ENCODE data around the gene ARHGAP31.
"Not testable (repeated sequence)": the region's sequence is repeated elsewhere in the genome, so short reads cannot be mapped to it uniquely, and the experiment has no call there.

ARHGAP31 gene

DNA sequence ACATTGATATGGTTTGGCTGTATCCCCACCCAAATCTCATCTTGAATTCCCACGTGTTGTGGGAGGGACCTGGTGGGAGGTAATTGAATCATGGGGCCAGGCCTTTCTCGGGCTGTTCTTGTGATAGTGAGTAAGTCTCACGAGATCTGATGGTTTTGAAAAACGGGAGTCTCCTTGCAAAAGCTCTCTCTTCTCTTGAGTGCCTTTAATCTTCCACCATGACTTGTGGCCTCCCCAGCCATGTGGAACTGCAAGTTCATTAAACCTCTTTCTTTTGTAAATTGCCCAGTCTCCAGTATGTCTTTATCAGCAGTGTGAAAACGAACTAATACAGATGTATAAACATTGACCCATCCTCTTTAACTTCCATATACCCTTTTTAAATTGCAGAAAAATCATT lies 26.6 kb downstream of the ARHGAP31 start:
- not testable (repeated sequence) for DNase-seq

DNA sequence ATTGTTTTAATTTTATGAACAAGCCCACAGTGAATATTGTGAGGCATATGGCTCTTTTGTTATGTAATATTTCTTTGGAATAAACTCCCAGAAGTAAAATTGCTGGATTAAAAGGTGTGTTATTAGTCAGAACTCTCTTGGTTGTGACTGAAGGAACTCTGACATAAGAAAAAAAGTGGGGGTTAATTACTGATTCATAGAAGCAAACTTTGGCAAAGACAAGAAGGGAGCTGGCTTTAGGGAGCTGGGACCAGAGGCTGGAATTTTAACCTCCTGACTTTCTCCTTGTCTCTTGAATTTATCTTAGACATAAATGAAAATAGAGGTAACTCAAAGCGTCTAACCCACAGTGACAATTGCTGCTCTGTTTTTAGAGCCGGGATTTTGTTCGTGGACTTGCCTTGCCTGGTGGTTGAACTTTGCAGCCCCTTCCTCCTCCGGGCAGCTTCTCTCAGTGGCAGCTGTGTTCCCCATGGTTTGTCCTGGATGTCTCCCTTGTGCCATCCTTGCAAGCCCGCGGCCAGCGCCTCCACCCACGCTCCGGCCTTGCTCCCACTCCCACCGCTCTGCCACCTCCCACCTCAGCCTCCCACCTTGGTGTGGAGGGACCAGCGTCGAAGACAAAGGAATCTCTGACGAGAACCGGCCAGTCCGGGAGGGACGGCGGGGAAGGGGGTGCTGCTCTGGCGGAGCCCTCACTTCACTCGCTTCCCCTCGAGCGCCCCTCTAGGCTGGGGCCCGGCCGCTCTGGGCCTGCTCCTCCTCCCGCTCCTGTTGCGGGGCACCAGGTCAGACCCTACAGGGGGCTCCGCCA lies 28.0 kb downstream of the ARHGAP31 start:
- no peak for DNase-seq

DNA sequence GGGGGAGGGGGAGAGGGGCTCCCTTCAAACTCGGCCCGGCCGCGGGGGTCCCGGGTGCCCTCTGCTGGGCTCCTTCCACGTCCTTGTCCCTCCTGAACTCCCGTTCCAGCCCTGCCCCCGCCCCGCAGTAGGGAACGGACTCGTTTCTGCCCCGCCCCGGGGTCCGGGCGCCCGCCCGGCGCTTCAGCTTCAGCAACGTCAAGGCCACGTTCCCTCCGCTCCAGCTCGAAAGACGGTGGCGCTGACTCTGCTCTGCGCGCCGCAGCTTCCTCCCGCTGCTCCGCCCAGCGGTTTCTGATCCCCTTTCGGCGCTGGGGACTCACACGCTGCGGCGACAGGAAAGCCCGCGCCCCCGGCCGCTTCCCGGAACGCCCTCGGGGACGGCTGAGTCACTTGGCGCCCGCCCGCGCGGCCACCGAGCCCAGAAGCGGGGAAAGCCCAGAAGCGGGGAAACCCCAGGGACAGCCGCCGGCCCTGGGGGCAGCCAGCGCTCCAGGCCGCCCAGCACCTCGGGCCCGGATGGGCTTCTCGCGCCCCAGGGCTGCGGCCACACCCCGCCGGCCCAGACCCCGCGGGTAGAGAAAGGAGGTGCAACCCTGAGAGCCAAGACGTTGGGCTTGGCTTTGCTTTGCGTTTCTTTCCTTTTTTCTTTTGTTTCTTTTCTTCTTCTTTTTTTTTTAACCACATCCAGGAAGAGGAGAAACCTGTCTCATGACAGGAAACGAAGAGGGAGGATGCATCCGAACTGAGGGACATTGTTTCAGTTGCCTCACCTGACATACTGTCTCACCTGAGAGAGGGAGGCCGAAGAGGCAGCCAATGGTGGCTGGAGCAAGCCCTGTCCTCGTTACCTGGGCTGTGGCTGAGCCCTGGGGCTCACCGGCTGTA lies 28.9 kb downstream of the ARHGAP31 start:
- no peak for DNase-seq

DNA sequence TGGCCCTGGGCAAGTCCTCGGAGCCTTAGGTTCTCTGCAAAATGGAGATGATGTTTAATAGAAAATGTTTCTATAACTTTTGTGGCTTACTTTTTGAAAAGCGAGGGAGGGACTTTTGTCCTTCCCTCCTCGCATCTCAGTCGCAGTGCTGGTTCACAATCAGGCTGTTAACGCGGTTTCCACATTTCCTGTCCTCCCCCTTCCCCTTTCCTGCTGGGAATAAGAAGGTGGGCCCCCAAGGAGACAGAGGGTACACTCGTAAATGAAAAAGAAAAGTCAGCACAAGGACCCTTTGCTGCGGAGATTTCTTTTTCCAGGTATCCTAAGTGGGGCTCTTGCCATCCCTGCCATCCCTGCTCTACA lies 29.5 kb downstream of the ARHGAP31 start:
- DNase-seq: no peak

DNA sequence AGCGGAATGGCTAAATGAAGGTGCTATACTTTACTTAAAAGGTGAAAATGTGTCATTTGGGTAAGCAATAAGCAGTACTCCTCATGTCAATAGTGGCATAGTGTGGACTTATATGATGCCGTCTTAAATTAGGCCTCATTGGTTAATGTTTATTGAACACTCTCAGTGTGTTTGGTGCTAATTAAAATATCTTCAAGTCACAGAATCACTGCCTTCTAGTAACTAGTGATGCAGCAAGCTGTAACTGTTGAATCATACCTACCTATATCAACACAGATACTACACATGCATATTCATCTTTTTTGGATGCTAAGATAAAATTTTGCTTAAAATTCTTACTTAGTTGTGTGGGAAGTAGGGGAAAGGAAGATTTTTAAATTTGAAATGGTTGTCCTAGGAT lies 30.7 kb downstream of the ARHGAP31 start:
- no peak for DNase-seq

DNA sequence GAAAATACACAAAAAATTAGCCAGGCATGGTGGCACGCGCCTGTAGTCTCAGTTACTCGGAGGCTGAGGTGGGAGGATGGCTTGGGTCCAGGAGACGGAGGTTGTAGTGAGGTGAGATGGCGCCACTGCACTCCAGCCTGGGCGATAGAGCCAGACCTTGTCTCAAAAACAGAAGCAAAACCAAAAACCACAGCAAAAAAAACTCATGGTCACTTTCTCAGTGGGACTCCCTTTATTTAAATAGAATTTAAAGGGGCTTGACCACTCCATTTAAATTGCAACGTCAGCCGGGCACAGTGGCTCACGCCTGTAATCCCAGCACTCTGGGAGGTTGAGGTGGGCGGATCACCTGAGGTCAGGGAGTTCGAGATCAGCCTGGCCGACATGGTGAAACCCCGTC lies 32.8 kb downstream of the ARHGAP31 start:
- no peak for DNase-seq

DNA sequence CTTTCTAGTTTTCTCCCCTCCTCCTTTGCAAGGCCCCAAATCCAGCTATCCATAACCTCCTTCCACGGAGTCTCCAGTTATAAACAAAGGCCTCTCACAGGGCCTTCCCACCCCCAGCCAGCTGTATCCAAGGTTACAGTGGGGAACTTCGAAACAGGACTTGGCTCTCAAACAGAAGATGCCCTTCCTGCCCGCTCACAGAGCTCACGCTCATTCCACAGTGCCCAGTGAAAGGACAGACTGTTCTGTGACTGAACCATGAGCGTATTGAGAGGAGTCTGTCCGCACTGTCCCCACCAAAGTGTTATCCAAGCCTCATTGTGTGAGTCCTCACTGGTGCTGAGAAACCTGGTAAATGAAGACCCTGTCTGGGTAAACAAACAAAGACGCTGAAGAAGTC lies 35.4 kb downstream of the ARHGAP31 start:
- no peak for DNase-seq

DNA sequence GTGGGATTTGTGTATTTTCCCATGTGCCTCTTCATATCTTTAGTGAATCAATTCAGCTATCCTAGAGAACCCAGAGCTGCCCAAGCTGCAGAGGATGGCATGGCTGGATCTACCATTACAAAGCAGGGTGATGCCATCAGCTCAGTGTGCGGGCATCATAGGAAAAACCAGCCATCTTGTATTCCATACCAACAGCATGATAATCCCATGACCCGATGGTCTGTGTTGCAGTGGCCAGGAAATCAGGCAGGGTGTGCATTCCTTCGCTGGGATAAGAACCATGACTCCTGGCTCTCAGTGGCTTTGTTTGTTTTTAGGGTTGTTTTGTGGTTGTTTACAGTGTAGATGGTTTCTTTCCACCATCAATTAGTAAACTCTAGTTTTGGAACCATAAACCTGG lies 36.0 kb downstream of the ARHGAP31 start:
- no peak for DNase-seq

DNA sequence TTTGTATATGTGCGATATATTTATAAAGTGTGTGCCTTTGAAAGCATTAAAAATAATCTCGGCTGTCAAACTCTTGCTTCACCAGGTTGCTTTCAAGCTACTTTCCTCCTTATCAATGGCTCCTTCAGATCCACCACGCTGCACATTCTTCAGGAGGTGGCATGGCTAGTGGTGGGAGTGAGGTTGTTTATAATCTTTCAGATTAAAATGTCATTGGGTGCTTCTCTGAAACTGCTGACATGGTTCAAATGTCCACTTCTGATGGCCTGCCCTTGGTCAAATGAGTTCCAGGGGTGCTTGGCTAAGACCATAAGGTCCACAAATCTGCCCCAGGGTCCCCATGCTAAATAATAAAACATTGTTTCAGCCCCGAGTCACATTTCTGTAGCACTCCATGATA lies 36.7 kb downstream of the ARHGAP31 start:
- no peak for DNase-seq

DNA sequence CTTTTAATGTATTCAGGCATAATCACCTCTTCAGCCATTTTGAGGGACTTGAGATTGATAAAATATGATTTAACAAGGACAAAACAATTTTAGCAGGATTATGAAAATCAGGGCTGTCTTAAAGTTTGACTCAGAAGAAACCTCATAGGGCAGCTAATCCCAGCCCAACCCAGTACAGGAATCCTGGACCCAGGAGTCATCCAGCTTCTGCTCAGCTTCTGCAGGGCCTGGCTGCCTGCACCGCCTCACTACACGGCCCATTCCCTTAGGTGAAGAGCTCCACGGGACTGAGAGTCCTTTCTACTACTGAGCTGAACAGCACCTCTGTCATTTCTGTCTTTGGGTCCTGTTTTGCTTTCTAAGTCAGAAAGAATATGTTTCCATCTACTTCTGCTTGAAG lies 37.5 kb downstream of the ARHGAP31 start:
- DNase-seq: no peak

DNA sequence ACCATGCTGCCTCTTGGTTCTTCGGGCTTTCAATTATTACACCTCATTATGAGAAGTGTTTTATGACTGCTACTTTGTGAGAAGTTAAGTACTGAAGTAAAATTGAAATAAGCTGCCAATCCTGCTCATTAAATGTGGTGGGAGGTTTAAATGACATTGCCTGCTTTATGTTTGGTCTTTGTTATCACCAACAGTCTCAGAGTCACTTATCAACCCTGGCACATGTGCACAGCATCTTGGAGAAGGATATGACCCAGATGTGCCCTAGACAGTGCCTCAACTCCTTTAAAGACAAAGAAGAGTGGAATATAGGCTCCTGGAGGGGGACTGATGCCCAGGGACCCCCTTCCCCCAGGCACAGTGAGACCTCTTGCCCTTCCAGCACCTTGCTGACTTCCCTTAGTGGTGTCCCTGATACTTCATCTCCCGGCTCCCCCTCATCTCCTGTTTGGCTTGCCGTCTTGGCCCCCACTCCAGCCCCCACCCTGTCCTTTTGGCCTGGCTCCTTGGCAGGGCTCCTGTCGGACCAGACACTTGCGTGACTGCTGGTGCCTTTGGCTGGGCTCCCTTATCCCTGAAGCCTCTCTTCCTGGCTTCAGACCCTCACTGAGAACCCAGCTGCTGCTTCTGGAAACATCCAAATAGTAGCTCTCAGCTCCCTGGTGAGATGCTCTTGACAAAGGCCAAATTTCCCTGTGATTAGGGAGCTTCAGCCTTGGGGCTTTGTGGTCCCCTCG lies 39.8 kb downstream of the ARHGAP31 start:
- no peak for DNase-seq

DNA sequence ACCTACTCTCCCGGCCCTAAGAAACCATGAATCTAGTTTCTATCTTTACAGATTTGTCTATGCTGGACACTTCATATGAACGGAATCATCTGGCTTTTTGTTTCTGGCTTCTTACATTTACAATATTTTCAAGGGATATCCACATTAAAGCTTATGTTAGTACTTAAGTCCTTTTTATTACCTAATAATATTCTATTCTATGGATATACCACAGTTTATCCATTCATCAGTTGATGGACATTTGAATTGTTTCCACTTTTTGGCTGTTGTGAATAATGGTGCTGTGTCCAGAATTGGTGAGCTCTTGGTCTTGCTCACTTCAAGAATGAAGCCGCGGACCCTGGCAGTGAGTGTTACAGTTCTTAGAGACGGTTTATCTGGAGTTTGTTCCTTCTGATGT lies 42.6 kb downstream of the ARHGAP31 start:
- no peak for DNase-seq

DNA sequence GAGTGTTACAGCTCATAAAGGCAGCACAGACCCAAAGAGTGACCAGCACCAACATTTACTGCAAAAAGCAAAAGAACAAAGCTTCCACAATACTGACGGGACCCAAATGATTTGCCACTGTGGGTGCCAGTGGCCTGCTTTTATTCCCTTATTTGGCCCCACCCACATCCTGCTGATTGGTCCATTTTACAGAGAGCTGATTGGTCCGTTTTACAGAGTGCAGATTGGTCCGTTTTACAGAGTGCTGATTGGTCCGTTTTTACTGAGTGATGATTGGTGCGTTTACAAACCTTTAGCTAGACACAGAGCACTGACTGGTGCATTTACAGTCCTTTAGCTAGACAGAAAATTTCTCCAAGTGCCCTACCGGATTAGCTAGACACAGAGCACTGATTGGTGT lies 43.2 kb downstream of the ARHGAP31 start:
- DNase-seq: not testable (repeated sequence)

DNA sequence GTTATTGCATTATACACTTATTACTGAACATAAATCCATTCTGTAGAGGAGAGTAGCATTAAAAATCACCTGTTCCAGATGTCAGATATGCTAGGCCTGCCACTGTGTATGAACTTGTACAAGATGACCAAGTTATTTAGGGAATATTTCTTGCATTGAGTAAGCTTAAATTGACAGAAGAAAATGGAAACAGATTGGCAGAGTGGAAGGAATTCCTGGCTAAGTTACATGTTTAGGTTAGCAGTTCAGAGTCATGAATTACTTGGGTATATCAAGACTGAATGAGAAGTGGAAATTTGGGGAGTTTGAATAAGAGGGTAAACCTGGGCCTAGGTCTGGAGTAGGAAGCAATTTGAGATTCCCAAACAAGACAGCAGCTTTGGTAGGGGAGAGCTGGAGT lies 44.6 kb downstream of the ARHGAP31 start:
- no peak for DNase-seq

DNA sequence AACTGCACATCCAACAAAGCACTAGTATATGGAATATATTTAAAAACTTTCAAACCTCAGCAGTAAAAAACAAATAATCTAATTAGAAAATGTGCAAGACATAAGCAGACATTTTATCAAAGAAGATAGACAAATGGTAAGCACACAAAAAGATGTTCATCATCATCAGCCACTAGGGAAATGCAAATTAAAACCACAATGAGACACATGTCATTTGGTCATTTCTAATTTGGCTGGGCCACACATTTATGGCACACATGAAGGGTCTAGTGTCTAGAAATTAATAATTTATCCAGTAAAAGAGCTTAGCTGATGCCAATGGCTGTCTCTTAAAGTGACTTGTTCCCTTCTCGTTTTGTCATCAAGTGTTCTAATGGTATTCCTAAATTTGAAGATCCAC lies 45.8 kb downstream of the ARHGAP31 start:
- no peak for DNase-seq

DNA sequence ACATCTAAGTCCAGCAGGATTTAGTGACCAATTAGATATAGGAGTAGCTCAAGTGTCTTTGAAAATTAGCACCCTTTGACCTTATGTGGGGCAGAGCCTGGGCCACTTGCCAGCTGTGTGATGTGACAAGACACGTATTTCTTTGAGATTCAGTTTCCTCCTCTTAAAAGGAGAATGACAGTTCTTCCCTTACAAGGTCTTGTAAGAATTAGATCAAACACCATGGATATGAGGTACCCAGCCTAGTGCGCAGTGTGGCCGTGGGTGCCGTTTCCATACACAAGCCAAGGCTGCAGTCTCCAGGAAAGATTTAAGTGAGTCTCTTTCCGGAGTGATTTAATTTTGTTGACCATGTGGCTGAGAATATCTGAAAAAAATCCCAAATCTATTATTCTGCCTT lies 46.3 kb downstream of the ARHGAP31 start:
- DNase-seq: no peak

DNA sequence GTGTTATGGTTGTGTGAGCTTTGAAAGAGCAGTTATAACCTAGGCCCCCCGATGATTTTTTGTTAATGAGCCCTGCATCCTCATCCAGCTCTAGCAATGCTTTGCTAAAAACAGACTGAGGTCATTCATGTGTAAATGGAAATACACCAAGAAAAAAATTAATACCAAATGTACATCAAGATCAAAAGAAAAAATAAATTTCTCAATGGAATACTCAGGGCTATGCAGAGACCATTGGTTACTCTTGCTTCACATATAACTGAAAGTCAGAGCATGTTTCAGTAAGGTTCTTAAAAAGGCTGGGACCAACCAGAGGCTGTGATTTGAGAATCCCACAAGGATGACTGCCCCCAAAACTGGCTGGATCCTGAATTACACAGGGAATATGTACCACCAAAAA lies 48.0 kb downstream of the ARHGAP31 start:
- DNase-seq: no peak

DNA sequence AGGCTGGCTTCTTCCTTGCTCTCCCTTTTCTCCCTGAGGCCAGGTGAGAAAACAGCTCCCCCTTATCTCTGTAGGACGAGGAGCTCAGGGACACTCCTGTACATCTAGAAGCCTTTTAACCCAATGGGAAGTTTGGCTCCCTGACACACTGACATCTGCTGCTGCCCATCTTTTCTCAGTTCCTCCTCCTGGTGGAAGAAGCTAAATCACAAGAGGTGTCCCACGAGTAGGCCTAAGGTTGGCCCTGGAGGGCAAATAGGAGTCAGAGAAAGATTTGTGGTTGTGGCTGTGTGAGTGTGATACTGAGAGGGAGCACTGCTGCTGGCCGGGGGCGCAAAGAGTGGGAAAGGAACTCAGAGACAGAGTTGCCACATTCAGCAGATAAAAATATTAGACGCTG lies 49.5 kb downstream of the ARHGAP31 start:
- no peak for DNase-seq

DNA sequence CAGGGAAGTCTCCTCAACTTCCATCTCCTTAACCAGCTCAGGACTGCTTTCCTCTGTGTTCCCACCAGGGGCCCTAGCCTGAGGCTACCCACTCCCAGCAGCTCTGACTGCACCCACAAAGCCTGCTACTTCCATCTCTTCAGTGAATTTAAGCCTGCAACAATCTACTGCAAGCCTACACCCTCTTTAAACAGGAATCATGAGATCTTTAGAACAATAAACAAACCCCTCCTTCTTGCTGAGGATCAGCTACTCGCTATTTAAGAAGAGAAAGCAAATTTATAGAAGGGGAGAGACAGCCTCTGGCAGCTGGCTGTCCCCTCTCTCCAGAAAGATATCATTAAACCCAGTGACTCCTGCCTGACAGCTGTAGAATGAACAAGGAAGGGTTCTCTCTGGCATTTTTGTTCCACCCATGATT lies 51.9 kb downstream of the ARHGAP31 start:
- no peak for DNase-seq

DNA sequence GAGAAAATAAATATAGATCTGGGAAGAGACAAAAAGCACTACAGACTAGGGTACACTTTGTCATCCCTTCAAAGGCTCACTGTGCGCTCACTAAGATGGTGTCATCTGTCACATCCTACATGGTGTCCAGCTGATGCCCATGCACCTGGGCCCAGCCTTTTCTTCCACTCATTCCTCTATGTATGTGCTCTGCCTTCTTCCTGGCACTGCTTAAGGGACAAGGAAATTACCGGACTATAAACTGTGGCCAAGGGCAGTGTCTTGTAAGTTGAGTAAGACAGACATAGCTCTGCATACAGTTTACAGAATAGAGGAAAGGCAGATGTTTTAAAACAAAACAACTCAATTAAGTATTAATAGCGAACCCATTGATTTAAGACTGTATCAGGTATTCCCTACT lies 52.9 kb downstream of the ARHGAP31 start:
- no peak for DNase-seq

DNA sequence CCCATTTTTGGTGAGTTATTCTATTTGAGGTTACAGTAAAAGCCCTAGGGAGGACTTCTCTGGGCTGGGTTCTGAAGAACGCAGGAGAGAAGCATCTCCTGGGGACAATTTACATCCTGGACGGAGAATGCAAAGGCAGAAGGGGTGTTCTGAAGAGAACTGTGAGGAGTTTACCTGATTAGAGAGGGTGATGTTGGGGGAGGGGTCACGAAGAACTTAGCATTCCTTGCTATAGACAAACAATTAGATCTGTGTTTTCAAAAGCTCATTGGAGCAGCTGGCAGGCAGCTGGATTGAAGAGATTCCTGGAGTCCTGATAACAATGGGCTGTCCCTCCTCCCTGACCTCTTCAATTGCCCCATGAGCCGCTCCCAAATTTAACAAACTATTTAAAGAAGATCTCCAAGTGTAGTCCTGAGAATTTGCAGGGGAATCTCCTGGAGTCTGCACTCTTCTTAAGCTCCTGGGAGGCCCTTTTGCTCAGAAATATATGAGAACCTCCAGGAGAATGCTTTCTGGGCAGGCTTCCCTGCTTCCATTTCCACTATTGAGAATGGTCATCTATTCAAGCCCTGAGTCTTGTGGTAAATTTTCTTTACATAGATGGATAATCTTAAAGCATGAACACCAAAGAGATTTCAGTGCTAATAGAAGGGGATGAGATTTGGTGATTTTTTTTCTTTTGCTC lies 55.3 kb downstream of the ARHGAP31 start:
- DNase-seq: no peak

DNA sequence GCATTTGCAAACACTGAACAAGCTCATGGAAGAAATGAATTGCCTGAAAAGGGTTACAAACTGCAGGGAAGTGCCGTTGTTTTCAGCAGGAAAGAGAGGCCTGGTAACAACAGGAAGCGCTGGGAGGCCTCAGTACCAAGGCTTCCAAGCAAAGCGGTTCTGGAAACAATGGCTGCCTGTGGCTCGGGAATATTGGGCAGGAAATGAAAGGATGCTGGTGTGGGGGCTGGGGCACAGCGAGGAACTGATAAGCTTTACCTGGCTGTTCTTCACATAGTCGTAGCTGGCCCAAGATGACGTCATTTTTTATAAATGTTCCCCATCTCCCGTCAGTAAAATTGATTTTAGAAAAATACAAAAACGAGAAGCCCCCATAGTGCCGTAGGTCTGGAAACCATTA lies 55.9 kb downstream of the ARHGAP31 start:
- DNase-seq: no peak

DNA sequence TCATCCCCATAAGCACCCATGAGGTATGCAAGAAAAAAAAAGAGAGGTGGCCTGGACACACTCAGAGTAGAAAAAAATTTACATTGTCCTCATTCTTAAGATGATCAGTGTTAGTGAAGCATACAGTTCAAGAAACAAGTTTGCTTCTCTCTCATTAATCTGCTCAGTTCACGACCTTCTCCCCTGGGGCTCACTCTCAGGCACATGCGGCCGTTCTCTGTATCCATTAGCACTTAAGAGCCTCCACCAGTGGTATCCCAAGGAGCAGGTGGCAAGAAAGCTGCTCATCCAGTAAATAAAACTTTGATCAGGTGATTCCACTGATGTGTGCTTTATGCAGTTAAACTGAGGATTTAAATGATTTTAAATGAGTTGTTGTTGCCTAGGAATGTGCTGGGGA lies 57.4 kb downstream of the ARHGAP31 start:
- no peak for DNase-seq
